H9 (cell line): ENCODE measurements around the gene KLHL4. TPM values are rescaled to one million over a fixed set of nuclear protein-coding genes. Genes with fewer than 3 reads are reported as not detected.

Experiments
- DNase-seq: peaks from one replicate; pipeline ENCODE4 v3.0.0-alpha.2; 2017
- H2AFZ ChIP-seq: one replicate; pipeline ENCODE4 v1.6.1; 2013; ENCODE audit warnings: mild to moderate bottlenecking, low read length, control low read depth, moderate library complexity
- H2AK5ac ChIP-seq: 2 replicates; pipeline ENCODE4 v1.6.1; 2013; ENCODE audit warnings: low read length, control low read depth, mixed read lengths; ENCODE audit not compliant: insufficient read length
- H2BK120ac ChIP-seq: one replicate; pipeline ENCODE4 v1.6.1; 2013; ENCODE audit warnings: low read depth, mild to moderate bottlenecking, low read length, control low read depth, inconsistent platforms; ENCODE audit not compliant: poor library complexity, severe bottlenecking
- H2BK12ac ChIP-seq: 2 replicates; pipeline ENCODE4 v1.6.1; 2013; ENCODE audit warnings: low read length, control low read depth, mixed read lengths, low read depth; ENCODE audit not compliant: insufficient read length
- H2BK15ac ChIP-seq: 2 replicates; pipeline ENCODE4 v1.6.1; 2013; ENCODE audit warnings: low read depth, low read length, control low read depth
- H2BK20ac ChIP-seq: one replicate; pipeline ENCODE4 v1.6.1; 2013; ENCODE audit warnings: low read depth, mild to moderate bottlenecking, low read length, control low read depth, inconsistent platforms; ENCODE audit not compliant: poor library complexity, severe bottlenecking
- H2BK5ac ChIP-seq: 2 replicates; pipeline ENCODE4 v1.6.1; 2013; ENCODE audit warnings: low read length, control low read depth, mixed read lengths; ENCODE audit not compliant: insufficient read length
- H3K14ac ChIP-seq: 2 replicates; pipeline ENCODE4 v1.6.1; 2013; ENCODE audit warnings: low read length, control low read depth; ENCODE audit not compliant: insufficient read depth
- H3K18ac ChIP-seq: 2 replicates; pipeline ENCODE4 v1.6.1; 2013; ENCODE audit warnings: low read depth, mild to moderate bottlenecking, mixed read lengths, low read length, control low read depth; ENCODE audit not compliant: insufficient read length
- H3K23ac ChIP-seq: 2 replicates; pipeline ENCODE4 v1.6.1; 2013; ENCODE audit warnings: low read length, control low read depth, mixed read lengths, low read depth; ENCODE audit not compliant: insufficient read length
- H3K23me2 ChIP-seq: 2 replicates; pipeline ENCODE4 v1.6.1; 2013; ENCODE audit warnings: low read depth, mild to moderate bottlenecking, mixed read lengths, low read length, control low read depth; ENCODE audit not compliant: insufficient read length, poor library complexity, severe bottlenecking
- H3K27ac ChIP-seq: 2 replicates; pipeline ENCODE4 v1.5.1; 2013; ENCODE audit warnings: low read length, control low read depth, mixed read lengths, low read depth; ENCODE audit not compliant: insufficient read length
- H3K27me3 ChIP-seq: 2 replicates; pipeline ENCODE4 v1.6.1; 2013; ENCODE audit warnings: low read length, control low read depth, inconsistent platforms; ENCODE audit not compliant: insufficient read depth
- H3K4ac ChIP-seq: 2 replicates; pipeline ENCODE4 v1.6.1; 2013; ENCODE audit warnings: low read depth, mild to moderate bottlenecking, control low read depth, inconsistent platforms, low read length, moderate library complexity
- H3K4me1 ChIP-seq: 2 replicates; pipeline ENCODE4 v1.6.1; 2013; ENCODE audit warnings: low read length, control low read depth, inconsistent platforms; ENCODE audit not compliant: insufficient read depth
- H3K4me2 ChIP-seq: 2 replicates; pipeline ENCODE4 v1.6.1; 2013; ENCODE audit warnings: low read length, control low read depth, mixed read lengths; ENCODE audit not compliant: insufficient read length, insufficient read depth
- H3K56ac ChIP-seq: 2 replicates; pipeline ENCODE4 v1.6.1; 2013; ENCODE audit warnings: low read depth, mild to moderate bottlenecking, mixed read lengths, low read length, control low read depth; ENCODE audit not compliant: insufficient read length
- H3K79me1 ChIP-seq: 2 replicates; pipeline ENCODE4 v1.6.1; 2013; ENCODE audit warnings: low read depth, mild to moderate bottlenecking, moderate library complexity, low read length, control low read depth, inconsistent platforms; ENCODE audit not compliant: insufficient read depth, poor library complexity, severe bottlenecking
- H3K79me2 ChIP-seq: 2 replicates; pipeline ENCODE4 v1.6.1; 2013; ENCODE audit warnings: low read length, control low read depth, inconsistent platforms; ENCODE audit not compliant: insufficient read depth
- H3K9ac ChIP-seq: 2 replicates; pipeline ENCODE4 v1.6.1; 2013; ENCODE audit warnings: low read length, control low read depth, mixed read lengths; ENCODE audit not compliant: insufficient read length; ENCODE audit errors: extremely low read depth
- H3K9me3 ChIP-seq: one replicate; pipeline ENCODE4 v1.6.1; 2013; ENCODE audit warnings: low read depth, low read length, inconsistent platforms; ENCODE audit not compliant: control insufficient read depth
- H3T11ph ChIP-seq: one replicate; pipeline ENCODE4 v1.6.1; 2013; ENCODE audit warnings: mild to moderate bottlenecking, low read length, control low read depth, inconsistent platforms
- H4K20me1 ChIP-seq: one replicate; pipeline ENCODE4 v1.6.1; 2013; ENCODE audit not compliant: control insufficient read depth, insufficient read length, insufficient read depth
- H4K5ac ChIP-seq: 2 replicates; pipeline ENCODE4 v1.6.1; 2013; ENCODE audit warnings: low read depth, mild to moderate bottlenecking, mixed read lengths, low read length, control low read depth; ENCODE audit not compliant: insufficient read length
- H4K8ac ChIP-seq: replicated peaks from 2 replicates; pipeline ENCODE4 v1.6.1; 2013; ENCODE audit warnings: low read length, control low read depth, mixed read lengths, low read depth; ENCODE audit not compliant: insufficient read length
- H4K91ac ChIP-seq: 2 replicates; pipeline ENCODE4 v1.6.1; 2013; ENCODE audit warnings: low read depth, mild to moderate bottlenecking, moderate library complexity, mixed read lengths, low read length, control low read depth; ENCODE audit not compliant: insufficient read length
- H3K27ac Mint-ChIP-seq, 3 experiments: 2 replicates in 2 of 3; 3 replicates in 1 of 3; pipeline ENCODE4 v1.8.0; 2020 to 2021; ENCODE audit warnings: mixed read lengths in 3 of 3, mild to moderate bottlenecking in 1 of 3, moderate library complexity in 1 of 3
- H3K27me3 Mint-ChIP-seq: 2 replicates; pipeline ENCODE4 v1.8.0; 2021; ENCODE audit warnings: low read depth, mild to moderate bottlenecking, moderate library complexity, mixed read lengths
- H3K36me3 Mint-ChIP-seq, 3 experiments: 2 replicates in 2 of 3; 3 replicates in 1 of 3; pipeline ENCODE4 v1.8.0; 2020 to 2021; ENCODE audit warnings: low read depth in 3 of 3, mixed read lengths in 3 of 3; ENCODE audit not compliant: insufficient read depth in 1 of 3
- H3K4me1 Mint-ChIP-seq, 2 experiments: 2 replicates each; pipeline ENCODE4 v1.8.0; 2020; ENCODE audit warnings: mixed read lengths in 2 of 2
- H3K4me3 Mint-ChIP-seq, 2 experiments: 2 replicates in 1 of 2; 3 replicates in 1 of 2; pipeline ENCODE4 v1.8.0; 2020 to 2021; ENCODE audit warnings: mild to moderate bottlenecking in 2 of 2, mixed read lengths in 2 of 2, moderate library complexity in 1 of 2
- H3K9me3 Mint-ChIP-seq, 2 experiments: 2 replicates in 1 of 2; 3 replicates in 1 of 2; pipeline ENCODE4 v1.8.0; 2020; ENCODE audit warnings: mild to moderate bottlenecking in 2 of 2, mixed read lengths in 2 of 2, moderate library complexity in 1 of 2
- total RNA-seq: library from RNA; stranded (reverse); gene quantifications from 2 replicates; pipeline ENCODE4 v1.2.1, GENCODE V29; 2021
- TF ChIP-seq, protein P1 (sequence below): fragments of 200-600 bp; sonication (generic); conservative IDR thresholded peaks from 3 replicates; pipeline ENCODE4 v1.8.0; 2021; ENCODE audit warnings: antibody characterized with exemption, mild to moderate bottlenecking

KLHL4 gene
- total RNA-seq, 1 experiment from 2014 or later, result 22.3 TPM

DNA sequence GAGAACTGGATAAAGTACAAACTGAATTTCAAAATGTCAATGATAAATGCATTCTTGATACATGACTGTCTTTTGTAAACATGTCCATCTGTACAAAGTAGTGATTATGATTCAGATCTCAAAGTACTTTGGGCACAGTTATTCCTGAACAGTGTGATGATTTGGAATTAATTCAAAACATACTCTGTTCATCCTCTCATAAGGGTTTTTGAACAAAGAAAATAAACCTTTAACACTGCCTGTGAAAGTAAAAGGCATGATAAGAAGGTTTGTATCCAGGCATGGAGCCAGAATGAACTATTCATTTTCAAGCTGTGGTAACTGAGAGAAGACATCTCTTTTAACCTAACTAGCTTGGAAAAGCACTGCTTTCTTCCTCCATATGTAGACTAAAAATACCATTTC, 883 bp upstream of the KLHL4 start:
- Mint-ChIP-seq H3K9me3 (peaks cover 3 to 8% of the 10 kb centered on the region in 2 experiments; a peak in 1 of 5 replicates), H3K27ac (peak overlapping the region; percentile 99; a peak in 3 of 7 replicates), H3K4me3 (peak overlapping the region; percentile 88 to 94; a peak in 3 of 5 replicates), H3K27me3 (no peaks in the 10 kb centered on the region), H3K4me1 (peaks cover 29 to 33% of the 10 kb centered on the region in 2 experiments), H3K36me3 (peaks cover 2 to 7% (median 3%) of the 10 kb centered on the region in 3 experiments; a peak in 3 of 7 replicates)
- no peak overlapping the region for H2BK120ac ChIP-seq
- H3K27ac ChIP-seq, result no peak overlapping the region
- DNase-seq, result no peak
- H3T11ph ChIP-seq, result no peak overlapping the region
- no peak overlapping the region for H4K8ac ChIP-seq
- no peaks in the 10 kb centered on the region for H3K79me1 ChIP-seq
- H3K4me1 ChIP-seq, result no peaks in the 10 kb centered on the region
- H3K79me2 ChIP-seq, result no peaks in the 10 kb centered on the region; the same call in 1 of the 2 replicates
- no peaks in the 10 kb centered on the region for H3K9me3 ChIP-seq
- no peak overlapping the region for H2BK15ac ChIP-seq
- no peak overlapping the region for H2BK12ac ChIP-seq
- no peak overlapping the region for H2BK20ac ChIP-seq
- H4K20me1 ChIP-seq, result no peaks in the 10 kb centered on the region
- H3K56ac ChIP-seq, result no peak overlapping the region
- H3K27me3 ChIP-seq, result no peaks in the 10 kb centered on the region
- H2AFZ ChIP-seq, result no peak overlapping the region
- H2BK5ac ChIP-seq, result no peak overlapping the region
- H3K9ac ChIP-seq, result no peak overlapping the region
- no peak overlapping the region for H3K4me2 ChIP-seq
- no peak overlapping the region for H4K91ac ChIP-seq
- H3K14ac ChIP-seq, result no peak overlapping the region
- H3K4ac ChIP-seq, result no peak overlapping the region
- TF ChIP-seq, protein P1, sequence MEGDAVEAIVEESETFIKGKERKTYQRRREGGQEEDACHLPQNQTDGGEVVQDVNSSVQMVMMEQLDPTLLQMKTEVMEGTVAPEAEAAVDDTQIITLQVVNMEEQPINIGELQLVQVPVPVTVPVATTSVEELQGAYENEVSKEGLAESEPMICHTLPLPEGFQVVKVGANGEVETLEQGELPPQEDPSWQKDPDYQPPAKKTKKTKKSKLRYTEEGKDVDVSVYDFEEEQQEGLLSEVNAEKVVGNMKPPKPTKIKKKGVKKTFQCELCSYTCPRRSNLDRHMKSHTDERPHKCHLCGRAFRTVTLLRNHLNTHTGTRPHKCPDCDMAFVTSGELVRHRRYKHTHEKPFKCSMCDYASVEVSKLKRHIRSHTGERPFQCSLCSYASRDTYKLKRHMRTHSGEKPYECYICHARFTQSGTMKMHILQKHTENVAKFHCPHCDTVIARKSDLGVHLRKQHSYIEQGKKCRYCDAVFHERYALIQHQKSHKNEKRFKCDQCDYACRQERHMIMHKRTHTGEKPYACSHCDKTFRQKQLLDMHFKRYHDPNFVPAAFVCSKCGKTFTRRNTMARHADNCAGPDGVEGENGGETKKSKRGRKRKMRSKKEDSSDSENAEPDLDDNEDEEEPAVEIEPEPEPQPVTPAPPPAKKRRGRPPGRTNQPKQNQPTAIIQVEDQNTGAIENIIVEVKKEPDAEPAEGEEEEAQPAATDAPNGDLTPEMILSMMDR, result no peak
- peaks cover 7% of the 10 kb centered on the region for H3K23me2 ChIP-seq
- H2AK5ac ChIP-seq, result no peak overlapping the region
- no peak overlapping the region for H3K18ac ChIP-seq
- H4K5ac ChIP-seq, result no peak overlapping the region
- no peak overlapping the region for H3K23ac ChIP-seq
